Purkinje cell (primary cell): ENCODE results near the gene GRB14. TPM values are rescaled to one million over a fixed set of nuclear protein-coding genes. Genes with fewer than 3 reads are reported as not detected.

Source experiments
- polyA plus RNA-seq: library from polyadenylated mRNA; unstranded; fragments of >200 nt; fragmentation: Nextera tagmentation; gene quantifications from 2 replicates; pipeline ENCODE4 v1.2.1, GENCODE V29; 2014

The GRB14 gene
- 2.7 and 5.9 TPM in 2 replicates for polyA plus RNA-seq

GRCh38 chr2:164620873-164621763, at the start of gene GRB14:
Gene GRB14 (minus strand): TSS chr2:164621482. CDS start chr2:164621309, 173 bp downstream.

Other genes starting within 250 kb of the GRB14 start
- 7.1 and 10.9 TPM in 2 replicates for gene COBLL1, start 220.3 kb upstream of the GRB14 start, polyA plus RNA-seq